Activated CD8-positive, alpha-beta memory T cell treated with anti-CD3 and anti-CD28 coated beads for 1 hour (primary cell): ENCODE data around the gene SORCS2.

Experiments
- DNase-seq, 2 donors: peaks; one replicate each; pipeline ENCODE4 v3.0.0-alpha.2; 2020; ENCODE audit warnings: low read depth in 1 of 2; ENCODE audit errors: extremely low read depth in 1 of 2

The SORCS2 gene

GRCh38 chr4:7285244-7286094 is 93.1 kb downstream of the SORCS2 start:
- no peak for DNase-seq

- DNase-seq = no peak
Measured at GRCh38 chr4:7286170-7286569, 93.8 kb downstream of the SORCS2 start.

GRCh38 chr4:7286798-7287197 is 94.5 kb downstream of the SORCS2 start:
- DNase-seq = no peak

GRCh38 chr4:7287274-7287917 is 95.1 kb downstream of the SORCS2 start:
- no peak for DNase-seq

- no peak for DNase-seq
Measured at GRCh38 chr4:7287918-7288280, 95.6 kb downstream of the SORCS2 start.

- DNase-seq = no peak
Measured at GRCh38 chr4:7288751-7289523, 96.6 kb downstream of the SORCS2 start.

- no peak for DNase-seq
Measured at GRCh38 chr4:7289589-7289988, 97.3 kb downstream of the SORCS2 start.

GRCh38 chr4:7291372-7292114 is 99.2 kb downstream of the SORCS2 start:
- no peak for DNase-seq

GRCh38 chr4:7293703-7294102 is 101.4 kb downstream of the SORCS2 start:
- DNase-seq = no peak

- no peak for DNase-seq
Measured at GRCh38 chr4:7294176-7294756, 101.9 kb downstream of the SORCS2 start.

- DNase-seq = no peak
Measured at GRCh38 chr4:7295197-7295910, 103.0 kb downstream of the SORCS2 start.

GRCh38 chr4:7295911-7296660 is 103.7 kb downstream of the SORCS2 start:
- no peak for DNase-seq

GRCh38 chr4:7296661-7297335 is 104.5 kb downstream of the SORCS2 start:
- no peak for DNase-seq

- DNase-seq = no peak
Measured at GRCh38 chr4:7297374-7297773, 105.0 kb downstream of the SORCS2 start.

- DNase-seq = no peak
Measured at GRCh38 chr4:7297881-7298280, 105.5 kb downstream of the SORCS2 start.

- DNase-seq = no peak
Measured at GRCh38 chr4:7298619-7299009, 106.3 kb downstream of the SORCS2 start.

GRCh38 chr4:7299010-7299907 is 106.9 kb downstream of the SORCS2 start:
- DNase-seq = no peak
